K562 (cell line): ENCODE results near the gene FFAR1. TPM values are rescaled to one million over a fixed set of nuclear protein-coding genes. Genes with fewer than 3 reads are reported as not detected.
A peak's percentile ranks its signal among the peaks of the same experiment; 100 is the strongest.

Experiments used
- BCL6 ChIP-seq: fragments of 250-450 bp; sonication (Bioruptor Pico); IDR thresholded peaks from 2 replicates; pipeline ENCODE4 v1.4.0; 2020
- CEBPG ChIP-seq, 3 experiments: fragments of 200-800 bp in 1 of 3; sonication (Bioruptor generic) in 1 of 3; sonication (generic) in 1 of 3; formaldehyde crosslinking in 1 of 3; IDR thresholded peaks in 2 of 3; conservative IDR thresholded peaks in 1 of 3; 2 replicates each; pipeline versions ENCODE4 v1.6.1 to v1.8.0; 2016 to 2022; ENCODE audit warnings: missing compliant biosample characterization in 2 of 3, missing genetic modification characterization in 2 of 3, mild to moderate bottlenecking in 1 of 3, missing genetic modification reagents in 1 of 3
- GTF2F1 ChIP-seq: IDR thresholded peaks from 2 replicates; pipeline ENCODE4 v1.6.1; 2011; ENCODE audit warnings: low read depth, low read length, improper control_type of control experiment
- LARP7 ChIP-seq: fragments of 450-650 bp; IDR thresholded peaks from 2 replicates; pipeline ENCODE4 v1.6.1; 2016
- MCM7 ChIP-seq, 2 experiments: fragments of 450-650 bp; IDR thresholded peaks; 2 replicates each; pipeline ENCODE4 v1.6.1; 2016 to 2018
- NCOA6 ChIP-seq: fragments of 450-650 bp; IDR thresholded peaks from 2 replicates; pipeline ENCODE4 v1.6.1; 2017; ENCODE audit warnings: mild to moderate bottlenecking
- THRAP3 ChIP-seq: fragments of 450-650 bp; IDR thresholded peaks from 2 replicates; pipeline ENCODE4 v1.6.1; 2016; ENCODE audit warnings: mild to moderate bottlenecking, inconsistent platforms, borderline replicate concordance
- ZBTB26 ChIP-seq: fragments of 450-650 bp; formaldehyde crosslinking; IDR thresholded peaks from 2 replicates; pipeline ENCODE4 v1.4.0; 2022; ENCODE audit warnings: missing genetic modification characterization
- ZC3H11A ChIP-seq: IDR thresholded peaks from 2 replicates; pipeline ENCODE4 v1.6.1; 2012; ENCODE audit warnings: low read depth, low read length, improper control_type of control experiment
- polyA plus RNA-seq, 8 experiments: library from polyadenylated mRNA; depleted of rRNA in 4 of 8; stranded (reverse) in 5 of 8; unstranded in 3 of 8; fragments of >200 nt; fragmentation: Nextera tagmentation in 2 of 8; fragmentation: Illumina TruSeq in 1 of 8; extraction: Ambion mirVana in 2 of 8; extraction: Trizol in 1 of 8; gene quantifications; 2 replicates each; pipeline versions ENCODE4 v1.2.1 to v1.2.3, GENCODE V29; 2011 to 2014; ENCODE audit warnings: inconsistent platforms in 1 of 8, missing spikeins in 1 of 8
- total RNA-seq, 7 experiments: library from RNA; depleted of rRNA in 6 of 7; stranded (reverse); fragments of >200 nt in 6 of 7; fragmentation: Illumina TruSeq in 2 of 7; extraction: Trizol in 2 of 7; gene quantifications; 2 replicates each; pipeline versions ENCODE4 v1.2.1 to v1.2.3, GENCODE V29; 2011 to 2021; ENCODE audit warnings: low replicate concordance in 1 of 7
- TF ChIP-seq, protein P1 (sequence below), 2 experiments: fragments of 450-650 bp; formaldehyde crosslinking in 1 of 2; IDR thresholded peaks; 2 replicates each; pipeline versions ENCODE4 v1.4.0 to v1.6.1; 2014 to 2020; ENCODE audit warnings: mild to moderate bottlenecking in 2 of 2, borderline replicate concordance in 1 of 2, low read depth in 1 of 2
- TF ChIP-seq, protein P2 (sequence below): fragments of 250-450 bp; sonication (Bioruptor Pico); IDR thresholded peaks from 2 replicates; pipeline ENCODE4 v1.5.0; 2021; ENCODE audit warnings: mild to moderate bottlenecking, moderate library complexity
- TF ChIP-seq, protein P3 (sequence below): fragments of 450-650 bp; conservative IDR thresholded peaks from 2 replicates; pipeline ENCODE4 v1.6.1; 2016; ENCODE audit warnings: missing genetic modification characterization, low read depth, mild to moderate bottlenecking, control low read depth, missing compliant biosample characterization

Gene FFAR1
- total and polyA plus RNA-seq, 9 of the 15 experiments (the other 6 are each of a cell fraction or from before 2014, with no cell fraction given), result not detected

- TF ChIP-seq, protein P1, sequence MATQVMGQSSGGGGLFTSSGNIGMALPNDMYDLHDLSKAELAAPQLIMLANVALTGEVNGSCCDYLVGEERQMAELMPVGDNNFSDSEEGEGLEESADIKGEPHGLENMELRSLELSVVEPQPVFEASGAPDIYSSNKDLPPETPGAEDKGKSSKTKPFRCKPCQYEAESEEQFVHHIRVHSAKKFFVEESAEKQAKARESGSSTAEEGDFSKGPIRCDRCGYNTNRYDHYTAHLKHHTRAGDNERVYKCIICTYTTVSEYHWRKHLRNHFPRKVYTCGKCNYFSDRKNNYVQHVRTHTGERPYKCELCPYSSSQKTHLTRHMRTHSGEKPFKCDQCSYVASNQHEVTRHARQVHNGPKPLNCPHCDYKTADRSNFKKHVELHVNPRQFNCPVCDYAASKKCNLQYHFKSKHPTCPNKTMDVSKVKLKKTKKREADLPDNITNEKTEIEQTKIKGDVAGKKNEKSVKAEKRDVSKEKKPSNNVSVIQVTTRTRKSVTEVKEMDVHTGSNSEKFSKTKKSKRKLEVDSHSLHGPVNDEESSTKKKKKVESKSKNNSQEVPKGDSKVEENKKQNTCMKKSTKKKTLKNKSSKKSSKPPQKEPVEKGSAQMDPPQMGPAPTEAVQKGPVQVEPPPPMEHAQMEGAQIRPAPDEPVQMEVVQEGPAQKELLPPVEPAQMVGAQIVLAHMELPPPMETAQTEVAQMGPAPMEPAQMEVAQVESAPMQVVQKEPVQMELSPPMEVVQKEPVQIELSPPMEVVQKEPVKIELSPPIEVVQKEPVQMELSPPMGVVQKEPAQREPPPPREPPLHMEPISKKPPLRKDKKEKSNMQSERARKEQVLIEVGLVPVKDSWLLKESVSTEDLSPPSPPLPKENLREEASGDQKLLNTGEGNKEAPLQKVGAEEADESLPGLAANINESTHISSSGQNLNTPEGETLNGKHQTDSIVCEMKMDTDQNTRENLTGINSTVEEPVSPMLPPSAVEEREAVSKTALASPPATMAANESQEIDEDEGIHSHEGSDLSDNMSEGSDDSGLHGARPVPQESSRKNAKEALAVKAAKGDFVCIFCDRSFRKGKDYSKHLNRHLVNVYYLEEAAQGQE (IDR thresholded peaks at IDR 0.05; ENCODE audit: borderline replicate concordance), result peak; percentile 81
- TF ChIP-seq, protein P1 (CRISPR knock-in tag; IDR thresholded peaks at IDR 0.05; ENCODE audit: low read depth), result no peak
- no peak for TF ChIP-seq ZC3H11A
- no peak for TF ChIP-seq NCOA6
- TF ChIP-seq BCL6 (CRISPR knock-in tag), result no peak
- TF ChIP-seq GTF2F1, result no peak
- TF ChIP-seq LARP7, result peak; percentile 80; the same call in 1 of the 2 replicates
- TF ChIP-seq MCM7 (IDR thresholded peaks at IDR 0.05), result 0 out of 4 replicates have a peak, but pooled peaks of 1 of the 2 experiments have one; percentile 7
- peak; percentile 84 for TF ChIP-seq THRAP3
- no peak for TF ChIP-seq CEBPG (CRISPR knock-in tag; IDR thresholded peaks at IDR 0.05)
- TF ChIP-seq CEBPG (tag; conservative IDR thresholded peaks at IDR 0.05 in 1 of 2, IDR thresholded peaks at IDR 0.05 in 1 of 2), result no peak
- TF ChIP-seq ZBTB26 (CRISPR knock-in tag), result 0 out of 2 replicates have a peak, but pooled peaks have one; percentile 28
- TF ChIP-seq, protein P2, sequence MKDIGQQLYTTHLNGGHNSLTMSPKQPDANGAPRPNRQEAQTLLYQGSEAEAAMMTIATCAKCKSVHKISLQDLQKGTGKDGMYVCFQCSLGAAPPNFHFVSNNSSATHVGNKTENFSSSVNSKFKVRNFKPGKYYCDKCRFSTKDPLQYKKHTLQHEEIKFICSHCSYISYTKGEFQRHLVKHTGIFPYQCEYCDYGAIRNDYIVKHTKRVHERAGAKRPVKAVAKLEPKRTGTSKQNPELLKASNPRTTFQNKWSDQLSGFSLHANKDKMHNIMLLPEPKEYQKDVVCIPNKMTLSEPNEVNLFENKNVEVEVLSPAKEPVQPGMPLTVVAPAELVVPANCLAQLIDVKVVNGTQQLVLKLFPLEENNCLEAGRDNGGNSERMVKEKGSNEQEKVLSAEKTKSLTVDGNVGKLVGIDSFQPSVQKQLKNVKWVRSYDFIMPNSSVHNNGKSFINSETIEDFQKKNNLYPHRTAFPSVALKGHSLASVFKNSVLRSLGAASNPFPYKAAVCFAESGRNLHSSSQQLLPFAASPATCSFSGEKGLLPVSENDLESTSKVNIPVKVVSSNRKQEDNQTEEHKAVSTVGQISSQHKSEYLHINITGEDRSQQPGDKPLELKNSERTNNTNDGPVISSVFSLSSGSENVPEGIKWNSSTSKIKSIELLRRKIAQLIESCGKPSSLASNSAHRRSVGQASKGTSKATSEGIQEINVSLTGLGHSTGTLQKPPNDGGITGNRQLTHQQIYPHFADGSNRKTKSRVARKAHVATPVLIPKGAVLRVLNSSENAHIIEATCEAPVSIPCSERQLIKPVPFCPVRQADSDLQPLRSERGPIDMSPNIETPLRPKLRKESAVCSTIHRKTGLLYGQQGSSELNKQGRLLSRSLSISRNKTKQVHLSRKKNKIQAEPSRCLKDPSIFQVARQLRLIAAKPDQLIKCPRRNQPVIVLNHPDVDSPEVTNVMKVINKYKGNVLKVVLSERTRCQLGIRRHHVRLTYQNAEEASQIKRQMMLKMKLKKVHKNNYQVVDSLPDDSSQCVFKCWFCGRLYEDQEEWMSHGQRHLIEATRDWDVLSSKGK (CRISPR knock-in tag), result no peak
- TF ChIP-seq, protein P3, sequence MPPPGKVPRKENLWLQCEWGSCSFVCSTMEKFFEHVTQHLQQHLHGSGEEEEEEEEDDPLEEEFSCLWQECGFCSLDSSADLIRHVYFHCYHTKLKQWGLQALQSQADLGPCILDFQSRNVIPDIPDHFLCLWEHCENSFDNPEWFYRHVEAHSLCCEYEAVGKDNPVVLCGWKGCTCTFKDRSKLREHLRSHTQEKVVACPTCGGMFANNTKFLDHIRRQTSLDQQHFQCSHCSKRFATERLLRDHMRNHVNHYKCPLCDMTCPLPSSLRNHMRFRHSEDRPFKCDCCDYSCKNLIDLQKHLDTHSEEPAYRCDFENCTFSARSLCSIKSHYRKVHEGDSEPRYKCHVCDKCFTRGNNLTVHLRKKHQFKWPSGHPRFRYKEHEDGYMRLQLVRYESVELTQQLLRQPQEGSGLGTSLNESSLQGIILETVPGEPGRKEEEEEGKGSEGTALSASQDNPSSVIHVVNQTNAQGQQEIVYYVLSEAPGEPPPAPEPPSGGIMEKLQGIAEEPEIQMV (tag), result peak; percentile 89
Measured at GRCh38 chr19:35375505-35376307, 28.0 kb downstream of the FFAR1 start (continued).
